Activated naive CD4-positive, alpha-beta T cell treated with anti-CD3 and anti-CD28 coated beads for 36 hours (primary cell): Measurements from ENCODE around the gene TCHP. TPM values are rescaled to one million over a fixed set of nuclear protein-coding genes. Genes with fewer than 3 reads are reported as not detected.

Experiments used
- CTCF ChIA-PET: fragments of 350-600 bp; sonication (Branson Sonifier 250); formaldehyde crosslinking; loops from one replicate; lab custom pipeline; 2021; ENCODE audit warnings: antibody characterized with exemption; lab: Charles Lee
- DNase-seq: peaks from one replicate; pipeline ENCODE4 v3.0.0-alpha.2; 2020
- H3K27ac Mint-ChIP-seq: one replicate; pipeline ENCODE4 v1.8.0; 2021; ENCODE audit warnings: mild to moderate bottlenecking, mixed read lengths
- H3K27me3 Mint-ChIP-seq: one replicate; pipeline ENCODE4 v1.8.0; 2021; ENCODE audit warnings: low read depth, mixed read lengths
- H3K36me3 Mint-ChIP-seq: one replicate; pipeline ENCODE4 v1.8.0; 2021; ENCODE audit warnings: low read depth, mixed read lengths
- H3K4me1 Mint-ChIP-seq: one replicate; pipeline ENCODE4 v1.8.0; 2021; ENCODE audit warnings: low read depth, mixed read lengths
- H3K4me3 Mint-ChIP-seq: one replicate; pipeline ENCODE4 v1.8.0; 2021; ENCODE audit warnings: mild to moderate bottlenecking, moderate library complexity, mixed read lengths
- H3K9me3 Mint-ChIP-seq: one replicate; pipeline ENCODE4 v1.8.0; 2021; ENCODE audit warnings: mixed read lengths
- intact Hi-C: fragments of 100-400 bp; cut with micrococcal nuclease; formaldehyde crosslinking; loops from one replicate; pipeline ENCODE4 v1.15.1; 2023
- total RNA-seq, 2 experiments: library from RNA; stranded (reverse); gene quantifications; one replicate each; pipeline ENCODE4 v1.2.3, GENCODE V29; 2021

TCHP gene
- total RNA-seq, 2 experiments from 2014 or later, result 19.6 to 20.9 TPM

DNA sequence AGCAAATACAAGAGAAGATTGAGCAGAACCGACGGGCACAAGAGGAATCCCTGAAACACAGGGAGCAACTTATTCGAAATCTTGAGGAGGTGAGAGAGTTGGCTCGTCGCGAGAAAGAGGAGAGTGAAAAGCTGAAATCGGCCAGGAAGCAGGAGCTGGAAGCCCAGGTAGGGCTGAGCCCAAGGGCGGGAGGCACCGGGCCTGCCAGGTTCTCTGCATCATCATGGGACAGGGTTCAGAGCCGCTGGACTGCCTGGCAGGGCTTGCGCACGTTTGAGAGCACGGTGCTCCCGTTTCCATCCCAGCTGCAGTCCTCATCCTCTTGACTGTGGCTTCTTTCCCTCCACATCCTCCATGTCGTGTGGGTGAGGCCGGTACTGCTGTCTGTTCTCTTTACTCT is 14.4 kb downstream of the TCHP start:
- peaks cover 29% of the 10 kb centered on the region for H3K36me3 Mint-ChIP-seq
- intact Hi-C loops, result no loop called here
- H3K27ac Mint-ChIP-seq, result no peak overlapping the region
- H3K9me3 Mint-ChIP-seq, result no peaks in the 10 kb centered on the region
- H3K4me1 Mint-ChIP-seq, result no peaks in the 10 kb centered on the region
- CTCF ChIA-PET, result interaction anchor here (0.5 kb wide), 1 partner anchor 549 kb away, joined by 3 read pairs; no protein-coding TSS in a partner anchor
- no peak for DNase-seq
- H3K27me3 Mint-ChIP-seq, result no peaks in the 10 kb centered on the region
- no peak overlapping the region for H3K4me3 Mint-ChIP-seq

- Mint-ChIP-seq H3K36me3 (peaks cover 28% of the 10 kb centered on the region), H3K4me3 (no peak overlapping the region), H3K27me3 (no peaks in the 10 kb centered on the region), H3K9me3 (no peaks in the 10 kb centered on the region), H3K27ac (no peak overlapping the region), H3K4me1 (no peaks in the 10 kb centered on the region)
- CTCF ChIA-PET, result interaction anchor here (0.5 to 1.4 kb wide), 3 partner anchors 13 to 570 kb away, joined by 3 to 5 read pairs (median 3); no protein-coding TSS in a partner anchor
- DNase-seq, result no peak
- intact Hi-C loops, result no loop called here
These were observed 15.3 kb downstream of the TCHP start for GRCh38 chr12:109915171-109916040.

- no peak for DNase-seq
- intact Hi-C loops, result no loop called here
- H3K27ac Mint-ChIP-seq, result no peak overlapping the region
- no peaks in the 10 kb centered on the region for H3K9me3 Mint-ChIP-seq
- H3K4me3 Mint-ChIP-seq, result no peak overlapping the region
- H3K27me3 Mint-ChIP-seq, result no peaks in the 10 kb centered on the region
- no peaks in the 10 kb centered on the region for H3K4me1 Mint-ChIP-seq
- H3K36me3 Mint-ChIP-seq, result peaks cover 30% of the 10 kb centered on the region
- CTCF ChIA-PET, result interaction anchor here (0.6 to 1.4 kb wide), 2 partner anchors 12 to 571 kb away, joined by 3 to 5 read pairs; no protein-coding TSS in a partner anchor
These were observed 16.0 kb downstream of the TCHP start for GRCh38 chr12:109916045-109916444.

DNA sequence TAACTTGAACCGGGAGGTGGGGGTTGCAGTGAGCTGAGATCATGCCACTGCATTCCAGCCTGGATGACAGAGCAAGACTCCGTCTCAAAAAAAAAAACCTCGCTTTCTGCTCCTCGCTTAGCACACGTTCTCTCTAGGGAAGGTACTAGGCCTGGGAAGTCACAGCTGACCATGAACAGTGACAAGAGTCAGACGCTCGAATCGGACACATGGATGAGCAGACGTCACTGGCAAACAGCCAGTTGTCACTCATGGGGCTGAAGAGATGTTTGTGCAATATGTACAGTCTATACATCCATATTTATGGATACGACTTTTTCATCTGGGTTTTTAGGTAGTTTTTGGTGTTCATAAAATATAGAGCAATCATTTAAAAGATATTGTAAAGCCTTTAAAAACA is 19.4 kb downstream of the TCHP start:
- Mint-ChIP-seq H3K4me1 (no peaks in the 10 kb centered on the region), H3K27ac (no peak overlapping the region), H3K27me3 (no peaks in the 10 kb centered on the region), H3K9me3 (no peaks in the 10 kb centered on the region), H3K36me3 (peaks cover 27% of the 10 kb centered on the region), H3K4me3 (no peak overlapping the region)
- intact Hi-C loops, result no loop called here
- DNase-seq, result no peak
- CTCF ChIA-PET, result no interaction called here

GRCh38 chr12:109920261-109920780 is 20.2 kb downstream of the TCHP start:
- H3K4me1 Mint-ChIP-seq, result no peaks in the 10 kb centered on the region
- H3K4me3 Mint-ChIP-seq, result no peak overlapping the region
- CTCF ChIA-PET, result no interaction called here

DNA sequence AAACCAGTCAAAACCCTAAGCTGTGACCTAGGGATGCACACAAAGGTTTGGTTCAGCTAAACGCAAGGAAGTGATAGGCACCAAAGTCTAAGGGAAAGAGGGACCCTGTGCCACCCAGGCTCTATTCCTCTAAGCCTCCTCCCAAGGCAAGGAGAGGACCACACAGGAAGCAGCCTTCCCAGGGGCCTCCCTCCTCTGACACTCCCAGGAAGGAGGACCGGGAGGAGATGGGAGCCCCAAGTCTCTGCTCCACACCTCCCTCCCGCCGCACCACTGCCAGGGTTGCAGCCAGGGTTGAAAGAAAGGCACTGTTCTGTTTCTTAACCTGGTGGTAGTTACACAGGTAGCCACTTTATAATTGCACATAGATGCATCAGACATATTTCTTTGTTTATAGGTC is 21.9 kb downstream of the TCHP start:
- no peak for DNase-seq
- Mint-ChIP-seq H3K36me3 (peaks cover 19% of the 10 kb centered on the region), H3K9me3 (no peaks in the 10 kb centered on the region), H3K27me3 (no peaks in the 10 kb centered on the region), H3K4me1 (no peaks in the 10 kb centered on the region), H3K27ac (no peak overlapping the region), H3K4me3 (no peak overlapping the region)
- intact Hi-C loops, result no loop called here
- CTCF ChIA-PET, result interaction anchor here (0.6 kb wide), 2 partner anchors 73 to 403 kb away, joined by 3 read pairs; no protein-coding TSS in a partner anchor

More at GRCh38 chr12:109920261-109920780, 20.2 kb downstream of the TCHP start:
- Mint-ChIP-seq H3K9me3 (no peaks in the 10 kb centered on the region), H3K36me3 (peaks cover 20% of the 10 kb centered on the region), H3K27ac (no peak overlapping the region), H3K27me3 (no peaks in the 10 kb centered on the region)
- intact Hi-C loops, result no loop called here
- no peak for DNase-seq

GRCh38 chr12:109923038-109923437 is 23.0 kb downstream of the TCHP start:
- Mint-ChIP-seq H3K9me3 (no peaks in the 10 kb centered on the region), H3K4me3 (no peak overlapping the region), H3K4me1 (no peaks in the 10 kb centered on the region), H3K27ac (no peak overlapping the region), H3K36me3 (peaks cover 18% of the 10 kb centered on the region), H3K27me3 (no peaks in the 10 kb centered on the region)
- CTCF ChIA-PET, result no interaction called here
- intact Hi-C loops, result no loop called here
- DNase-seq, result no peak

DNA sequence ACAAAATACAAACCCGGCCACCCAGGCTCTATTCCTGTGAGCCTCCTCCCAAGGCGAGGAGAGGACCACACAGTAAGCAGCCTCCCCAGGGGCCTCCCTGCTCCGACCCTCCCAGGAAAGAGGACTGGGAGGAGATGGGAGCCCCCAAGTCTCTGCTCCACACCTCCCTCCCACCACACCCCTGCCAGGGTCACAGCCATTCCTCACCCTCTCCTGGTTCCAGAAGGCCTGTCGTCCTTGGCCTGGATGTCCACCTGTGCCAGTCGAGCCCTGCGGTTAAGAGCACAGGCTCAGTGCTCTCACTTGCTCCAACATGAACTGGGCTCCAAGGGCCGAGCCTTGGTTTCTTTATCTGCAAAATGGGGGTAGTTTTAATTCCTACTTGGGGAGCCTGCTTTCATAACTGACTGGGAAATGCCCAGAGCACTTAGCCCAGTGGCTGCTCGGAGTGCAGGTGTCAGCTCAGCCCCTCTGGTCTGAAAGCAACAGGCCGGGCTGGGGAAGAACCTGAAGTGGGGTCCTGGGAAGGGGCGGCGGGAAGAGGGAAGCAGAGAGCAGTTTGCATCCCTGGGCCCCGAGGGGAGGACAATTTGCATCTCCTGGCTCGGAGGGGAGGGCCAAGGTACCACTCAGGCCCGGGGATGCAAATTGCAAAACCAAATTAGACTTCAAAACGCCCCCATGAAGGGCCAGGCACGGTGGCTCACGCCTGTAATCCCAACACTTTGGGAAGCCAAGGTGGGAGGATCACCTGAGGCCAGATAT is 23.6 kb downstream of the TCHP start:
- no peak overlapping the region for H3K27ac Mint-ChIP-seq
- intact Hi-C loops, result no loop called here
- CTCF ChIA-PET, result no interaction called here
- no peaks in the 10 kb centered on the region for H3K4me1 Mint-ChIP-seq
- H3K9me3 Mint-ChIP-seq, result no peaks in the 10 kb centered on the region
- no peak for DNase-seq
- H3K36me3 Mint-ChIP-seq, result peaks cover 18% of the 10 kb centered on the region
- H3K27me3 Mint-ChIP-seq, result no peaks in the 10 kb centered on the region
- no peak overlapping the region for H3K4me3 Mint-ChIP-seq

GRCh38 chr12:109925185-109925840 is 25.2 kb downstream of the TCHP start:
- intact Hi-C loops, result no loop called here
- Mint-ChIP-seq H3K4me1 (no peaks in the 10 kb centered on the region), H3K4me3 (no peak overlapping the region), H3K36me3 (peaks cover 10% of the 10 kb centered on the region), H3K9me3 (no peaks in the 10 kb centered on the region), H3K27ac (no peak overlapping the region), H3K27me3 (no peaks in the 10 kb centered on the region)
- DNase-seq, result no peak
- CTCF ChIA-PET, result interaction anchor here (0.5 to 2.5 kb wide), 4 partner anchors 17 to 541 kb away, joined by 3 to 16 read pairs (median 4); no protein-coding TSS in a partner anchor

GRCh38 chr12:109926016-109926415 is 25.9 kb downstream of the TCHP start:
- H3K4me1 Mint-ChIP-seq, result no peaks in the 10 kb centered on the region
- no peak overlapping the region for H3K27ac Mint-ChIP-seq
- no peak overlapping the region for H3K4me3 Mint-ChIP-seq
- no peak for DNase-seq
- intact Hi-C loops, result no loop called here
- H3K9me3 Mint-ChIP-seq, result no peaks in the 10 kb centered on the region
- CTCF ChIA-PET, result interaction anchor here (0.5 to 2.5 kb wide), 6 partner anchors 16 to 540 kb away, joined by 3 to 16 read pairs (median 4); no protein-coding TSS in a partner anchor
- H3K27me3 Mint-ChIP-seq, result no peaks in the 10 kb centered on the region
- peaks cover 5% of the 10 kb centered on the region for H3K36me3 Mint-ChIP-seq

DNA sequence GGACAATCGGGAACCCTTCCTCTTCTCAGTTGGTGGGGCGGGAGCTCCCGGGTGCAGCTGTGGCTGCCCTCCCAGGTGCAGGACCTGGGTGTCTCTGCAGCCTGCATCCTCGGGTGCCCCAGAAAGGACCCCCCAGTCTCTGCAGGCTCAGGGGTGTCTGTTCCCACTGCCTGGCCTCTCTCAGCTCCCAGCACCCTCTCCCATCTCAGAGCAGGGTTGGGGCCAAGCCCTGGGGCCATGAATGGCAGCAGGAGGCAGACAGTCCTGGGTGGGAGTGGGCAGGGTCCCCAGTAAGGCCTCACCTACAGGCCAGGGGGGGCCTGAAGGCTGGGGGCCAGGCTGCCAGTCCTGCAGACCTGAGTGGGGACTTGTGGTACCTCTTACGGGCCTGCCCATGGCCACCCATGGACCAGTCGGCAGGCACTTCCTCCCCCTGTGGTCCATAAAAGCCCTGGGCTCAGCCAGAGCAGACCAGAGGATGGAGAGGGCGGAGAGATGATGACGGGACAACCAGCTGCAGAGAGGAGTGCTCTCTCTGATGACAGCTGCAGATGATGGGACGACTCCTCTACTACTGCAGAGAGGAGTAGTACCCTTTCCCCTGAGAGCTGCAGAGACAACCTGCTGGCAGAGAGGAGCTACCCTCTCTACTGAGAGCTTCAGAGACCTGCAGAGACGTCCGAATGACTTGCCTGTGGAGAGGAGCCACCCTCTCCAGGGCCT is 26.6 kb downstream of the TCHP start:
- no peak for DNase-seq
- CTCF ChIA-PET, result interaction anchor here (0.6 to 2.5 kb wide), 9 partner anchors 35 to 268 kb away, joined by 3 to 16 read pairs (median 4); no protein-coding TSS in a partner anchor
- Mint-ChIP-seq H3K36me3 (peaks cover 5% of the 10 kb centered on the region), H3K9me3 (no peaks in the 10 kb centered on the region), H3K4me3 (no peak overlapping the region), H3K27ac (no peak overlapping the region), H3K27me3 (no peaks in the 10 kb centered on the region), H3K4me1 (no peaks in the 10 kb centered on the region)
- intact Hi-C loops, result loop anchor here (1.0 kb wide), 3 partner anchors 26 to 121 kb away; partner anchors contain the start of gene TCHP
